Measurements from ENCODE around the gene ZNF506. TPM values are rescaled to one million over a fixed set of nuclear protein-coding genes. Genes with fewer than 3 reads are reported as not detected.
"Not testable (repeated sequence)": the region's sequence is repeated elsewhere in the genome, so short reads cannot be mapped to it uniquely, and the experiment has no call there.

ZNF506 gene
- total RNA-seq, 2 donors from 2014 or later, result 21.1 to 37.9 TPM

- no peaks in the 10 kb centered on the region for H3K4me1 Mint-ChIP-seq (ENCODE audit: low read depth in 2 of 2)
- ATAC-seq (peak in 1 of 2 donors; percentile 13), DNase-seq (ENCODE audit: low spot score) (no peak)
- no peaks in the 10 kb centered on the region for H3K27me3 Mint-ChIP-seq
- no peaks in the 10 kb centered on the region for H3K9me3 Mint-ChIP-seq
- H3K36me3 Mint-ChIP-seq, result no peaks in the 10 kb centered on the region
- H3K27ac Mint-ChIP-seq, result no peak overlapping the region
- H3K4me3 Mint-ChIP-seq, result no peak overlapping the region
These were observed 75.9 kb downstream of the ZNF506 start for GRCh38 chr19:19745496-19746285.

GRCh38 chr19:19744641-19745040 lies 76.9 kb downstream of the ZNF506 start:
- Mint-ChIP-seq H3K4me3 (no peak overlapping the region), H3K27ac (no peak overlapping the region), H3K9me3 (no peaks in the 10 kb centered on the region), H3K27me3 (no peaks in the 10 kb centered on the region), H3K4me1 (ENCODE audit: low read depth in 2 of 2) (no peaks in the 10 kb centered on the region), H3K36me3 (no peaks in the 10 kb centered on the region)
- DNase-seq (ENCODE audit: low spot score) (no peak), ATAC-seq (no peak)

- not testable (repeated sequence) for H3K4me1 Mint-ChIP-seq (ENCODE audit: low read depth in 2 of 2); H3K27ac Mint-ChIP-seq; H3K27me3 Mint-ChIP-seq; ATAC-seq; H3K36me3 Mint-ChIP-seq; DNase-seq (ENCODE audit: low spot score); H3K4me3 Mint-ChIP-seq; H3K9me3 Mint-ChIP-seq
These were observed 77.6 kb downstream of the ZNF506 start for GRCh38 chr19:19743921-19744320.

GRCh38 chr19:19743176-19743575 lies 78.4 kb downstream of the ZNF506 start:
- Mint-ChIP-seq H3K9me3 (no peaks in the 10 kb centered on the region), H3K4me3 (no peak overlapping the region), H3K27ac (no peak overlapping the region), H3K27me3 (no peaks in the 10 kb centered on the region), H3K4me1 (ENCODE audit: low read depth in 2 of 2) (no peaks in the 10 kb centered on the region), H3K36me3 (no peaks in the 10 kb centered on the region)
- DNase-seq (ENCODE audit: low spot score) (no peak), ATAC-seq (no peak)

GRCh38 chr19:19742773-19743172 lies 78.8 kb downstream of the ZNF506 start:
- H3K36me3 Mint-ChIP-seq, result no peaks in the 10 kb centered on the region
- DNase-seq (ENCODE audit: low spot score) (no peak), ATAC-seq (no peak)
- H3K4me3 Mint-ChIP-seq, result no peak overlapping the region
- no peaks in the 10 kb centered on the region for H3K4me1 Mint-ChIP-seq (ENCODE audit: low read depth in 2 of 2)
- no peak overlapping the region for H3K27ac Mint-ChIP-seq
- no peaks in the 10 kb centered on the region for H3K27me3 Mint-ChIP-seq
- no peaks in the 10 kb centered on the region for H3K9me3 Mint-ChIP-seq

Other genes starting within 250 kb of the ZNF506 start
- gene PBX4, start 203.1 kb downstream of the ZNF506 start, total RNA-seq, result 10 to 100 TPM; 26.3 to 80.1 TPM
- gene LPAR2, start 193.5 kb downstream of the ZNF506 start, total RNA-seq, result 10 to 100 TPM; 33.7 to 35.0 TPM
- 100 to 1,000 TPM in 1 of 2 donors, 10 to 100 TPM in 1; 87.2 to 112 TPM for gene GMIP, start 178.1 kb downstream of the ZNF506 start, total RNA-seq
- 100 to 1,000 TPM in 1 of 2 donors, 10 to 100 TPM in 1; 61.9 to 122 TPM for gene ATP13A1, start 158.1 kb downstream of the ZNF506 start, total RNA-seq
- gene ZNF101, start 152.9 kb downstream of the ZNF506 start, total RNA-seq, result 10 to 100 TPM; 45.3 to 53.1 TPM
- 1 to 10 TPM; 5.4 to 6.7 TPM for gene ZNF14, start 88.6 kb downstream of the ZNF506 start, total RNA-seq
- gene ZNF253, start 44.1 kb upstream of the ZNF506 start, total RNA-seq, result 10 to 100 TPM; 13.4 to 13.7 TPM
- 1 to 10 TPM; 5.2 to 9.3 TPM for gene ZNF93, start 79.2 kb upstream of the ZNF506 start, total RNA-seq
- gene ZNF682, start 217.8 kb upstream of the ZNF506 start, total RNA-seq, result 10 to 100 TPM; 15.7 to 22.6 TPM

All from natural killer cell treated with Interleukin-12 subunit alpha and Interleukin-12 subunit beta and Interleukin-15 and Interleukin-18, amount 100 ng/mL, for 72 hours (primary cell).